ENCODE data around the gene SLC39A11. TPM values are rescaled to one million over a fixed set of nuclear protein-coding genes. Genes with fewer than 3 reads are reported as not detected.

SLC39A11 gene
- total RNA-seq, 1 experiment from 2014 or later: 46.4 TPM

GRCh38 chr17:72667096-72668063 lies 425.1 kb downstream of the SLC39A11 start:
- no TSS peak for BruUV-seq (replicated peaks)
- ChIA-PET CTCF (interaction anchor here (1.1 kb wide), 1 partner anchor 110 kb away, joined by 3 read pairs; no protein-coding TSS in a partner anchor), RAD21 (ENCODE audit: low non-redundant PET in 1 of 2, low total read pairs in 2 of 2, uncharacterized antibody in 2 of 2, unreplicated experiment in 2 of 2) (interaction anchor here in 1 of 2 experiments (0.7 to 1.7 kb wide), 2 partner anchors 16 to 65 kb away, joined by 3 read pairs; no protein-coding TSS in a partner anchor), POLR2A (interaction anchor here (1.0 kb wide), 2 partner anchors 56 to 75 kb away, joined by 3 read pairs; no protein-coding TSS in a partner anchor)
- H3K4me1 ChIP-seq (ENCODE audit: control insufficient read depth in 1 of 2, insufficient read depth in 2 of 2, low read length in 2 of 2): peaks cover 4 to 24% of the 10 kb centered on the region in 2 experiments
- no peaks in the 10 kb centered on the region for H4K20me1 ChIP-seq (ENCODE audit: insufficient read depth)
- no peak overlapping the region for H3K4me2 ChIP-seq (ENCODE audit: low read length)
- TF ChIP-seq ZFX (IDR thresholded peaks at IDR 0.05) (no peak), SIN3A (IDR thresholded peaks at IDR 0.05; ENCODE audit: low read depth) (no peak)
- H3K79me2 ChIP-seq (ENCODE audit: insufficient read depth, low read length): no peaks in the 10 kb centered on the region
- H3K27ac ChIP-seq (ENCODE audit: low read depth, low read length): no peak overlapping the region
- no peaks in the 10 kb centered on the region for H3K36me3 ChIP-seq (ENCODE audit: control insufficient read depth in 1 of 2, insufficient read depth in 2 of 2, low read length in 2 of 2)
- no peak overlapping the region for H2AFZ ChIP-seq (ENCODE audit: low read depth, low read length, poor library complexity, severe bottlenecking)
- H3K4me3 ChIP-seq (replicated peaks in 1 of 2; ENCODE audit: low read depth in 1 of 2, low read length in 2 of 2): no peak overlapping the region
- no peaks in the 10 kb centered on the region for H3K9me2 ChIP-seq (ENCODE audit: insufficient read depth)
- intact Hi-C loops (cut with micrococcal nuclease): no loop called here
- H3K27me3 ChIP-seq (ENCODE audit: insufficient read depth, low read length): no peaks in the 10 kb centered on the region
- ATAC-seq (no peak), DNase-seq (ENCODE audit: low read depth, low spot score) (no peak)
- no peak overlapping the region for H3K9ac ChIP-seq (ENCODE audit: low read length)
- peaks cover 0 to 14% of the 10 kb centered on the region in 2 experiments; a peak in 2 of 4 replicates for H3K9me3 ChIP-seq (ENCODE audit: control insufficient read depth in 1 of 2, insufficient read depth in 1 of 2, low read depth in 1 of 2, low read length in 2 of 2)

DNA sequence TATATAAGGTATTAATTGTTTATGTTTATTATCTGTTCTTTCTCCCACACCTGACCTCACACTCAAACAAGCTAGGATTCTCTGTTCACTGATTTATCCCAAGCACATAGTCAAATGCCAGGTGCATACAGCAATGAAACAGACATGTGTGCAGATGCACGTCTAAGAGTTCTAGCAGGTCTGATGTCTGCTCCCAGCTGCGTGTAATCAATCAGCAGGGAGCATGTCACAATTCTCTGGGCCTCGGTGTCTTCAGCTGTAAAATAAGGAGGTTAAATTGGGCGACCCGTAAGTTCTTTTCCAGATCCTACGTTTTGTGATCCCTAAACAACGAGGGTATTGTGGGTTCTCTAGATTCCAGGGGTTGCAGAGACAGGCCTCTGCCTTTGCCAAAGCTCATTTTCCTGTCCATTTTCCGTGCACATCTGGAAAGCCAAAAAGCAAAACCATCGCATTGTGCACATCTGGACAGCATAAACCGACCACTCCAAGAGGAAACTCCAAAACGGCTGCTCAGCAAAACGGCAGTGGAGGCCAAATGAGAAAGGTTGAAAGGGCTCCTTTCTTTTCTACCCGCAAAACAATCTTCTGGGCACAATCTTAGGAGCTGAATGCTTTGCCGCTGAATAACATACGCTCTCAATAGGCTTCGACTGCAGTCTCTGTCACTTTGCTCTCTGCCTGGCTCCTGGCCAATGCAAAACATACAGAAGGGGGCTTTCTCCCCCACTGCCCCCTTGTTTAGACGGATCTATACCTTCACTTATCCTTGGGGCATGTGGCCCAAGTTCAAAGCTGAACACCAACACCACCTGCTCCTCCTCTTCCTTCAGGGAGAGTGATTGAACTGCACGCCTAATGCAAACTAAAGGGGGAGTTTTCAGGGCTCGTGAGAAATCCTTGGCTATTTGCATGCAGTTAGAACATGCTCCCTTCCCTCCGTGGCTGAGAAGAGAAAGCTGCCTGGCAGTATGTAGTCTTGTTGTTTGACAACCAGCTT lies 426.3 kb downstream of the SLC39A11 start:
- H3K9ac ChIP-seq (ENCODE audit: low read length): no peak overlapping the region
- peaks cover 16 to 37% of the 10 kb centered on the region in 2 experiments for H3K4me1 ChIP-seq (ENCODE audit: control insufficient read depth in 1 of 2, insufficient read depth in 2 of 2, low read length in 2 of 2)
- RAD21 ChIA-PET (ENCODE audit: low non-redundant PET in 1 of 2, low total read pairs in 2 of 2, uncharacterized antibody in 2 of 2, unreplicated experiment in 2 of 2): no interaction called here
- POLR2A ChIA-PET: interaction anchor here (0.9 to 1.3 kb wide), 3 partner anchors 16 to 74 kb away, joined by 3 to 5 read pairs (median 4); no protein-coding TSS in a partner anchor
- H3K9me2 ChIP-seq (ENCODE audit: insufficient read depth): no peaks in the 10 kb centered on the region
- no peak overlapping the region for H3K4me3 ChIP-seq (replicated peaks in 1 of 2; ENCODE audit: low read depth in 1 of 2, low read length in 2 of 2)
- DNase-seq (ENCODE audit: low read depth, low spot score) (no peak), ATAC-seq (no peak)
- H4K20me1 ChIP-seq (ENCODE audit: insufficient read depth): no peaks in the 10 kb centered on the region
- no peak overlapping the region for H3K27ac ChIP-seq (ENCODE audit: low read depth, low read length)
- BruUV-seq (replicated peaks): no TSS peak
- CTCF ChIA-PET: interaction anchor here (1.2 to 1.4 kb wide), 2 partner anchors 52 to 109 kb away, joined by 3 to 4 read pairs; no protein-coding TSS in a partner anchor
- no peaks in the 10 kb centered on the region for H3K27me3 ChIP-seq (ENCODE audit: insufficient read depth, low read length)
- intact Hi-C loops (cut with micrococcal nuclease): no loop called here
- TF ChIP-seq EGR1 (IDR thresholded peaks at IDR 0.05; ENCODE audit: low read depth): no peak
- TF ChIP-seq CEBPB (IDR thresholded peaks at IDR 0.05; ENCODE audit: low read depth): no peak
- no peak for TF ChIP-seq RAD21 (IDR thresholded peaks at IDR 0.05; ENCODE audit: low read depth)
- TF ChIP-seq POLR2A (IDR thresholded peaks at IDR 0.05; ENCODE audit: borderline replicate concordance, extremely low read depth, insufficient read depth, insufficient read length): no peak
- TF ChIP-seq, protein P1, sequence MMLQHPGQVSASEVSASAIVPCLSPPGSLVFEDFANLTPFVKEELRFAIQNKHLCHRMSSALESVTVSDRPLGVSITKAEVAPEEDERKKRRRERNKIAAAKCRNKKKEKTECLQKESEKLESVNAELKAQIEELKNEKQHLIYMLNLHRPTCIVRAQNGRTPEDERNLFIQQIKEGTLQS (IDR thresholded peaks at IDR 0.05): no peak
- no peak for TF ChIP-seq FOSL1 (IDR thresholded peaks at IDR 0.05; ENCODE audit: low read depth)
- TF ChIP-seq YY1 (IDR thresholded peaks at IDR 0.05; ENCODE audit: extremely low read depth, insufficient replicate concordance, low read depth, low read length): no peak
- TF ChIP-seq ZBTB33 (IDR thresholded peaks at IDR 0.05; ENCODE audit: extremely low read depth, insufficient replicate concordance, low read length): no peak
- peaks cover 0 to 14% of the 10 kb centered on the region in 2 experiments; a peak in 2 of 4 replicates for H3K9me3 ChIP-seq (ENCODE audit: control insufficient read depth in 1 of 2, insufficient read depth in 1 of 2, low read depth in 1 of 2, low read length in 2 of 2)
- H3K79me2 ChIP-seq (ENCODE audit: insufficient read depth, low read length): no peaks in the 10 kb centered on the region; the same call in 1 of the 2 replicates
- H3K4me2 ChIP-seq (ENCODE audit: low read length): no peak overlapping the region
- H3K36me3 ChIP-seq (ENCODE audit: control insufficient read depth in 1 of 2, insufficient read depth in 2 of 2, low read length in 2 of 2): no peaks in the 10 kb centered on the region
- H2AFZ ChIP-seq (ENCODE audit: low read depth, low read length, poor library complexity, severe bottlenecking): no peak overlapping the region
